Measurements from ENCODE around the gene FBXL7.

DNA sequence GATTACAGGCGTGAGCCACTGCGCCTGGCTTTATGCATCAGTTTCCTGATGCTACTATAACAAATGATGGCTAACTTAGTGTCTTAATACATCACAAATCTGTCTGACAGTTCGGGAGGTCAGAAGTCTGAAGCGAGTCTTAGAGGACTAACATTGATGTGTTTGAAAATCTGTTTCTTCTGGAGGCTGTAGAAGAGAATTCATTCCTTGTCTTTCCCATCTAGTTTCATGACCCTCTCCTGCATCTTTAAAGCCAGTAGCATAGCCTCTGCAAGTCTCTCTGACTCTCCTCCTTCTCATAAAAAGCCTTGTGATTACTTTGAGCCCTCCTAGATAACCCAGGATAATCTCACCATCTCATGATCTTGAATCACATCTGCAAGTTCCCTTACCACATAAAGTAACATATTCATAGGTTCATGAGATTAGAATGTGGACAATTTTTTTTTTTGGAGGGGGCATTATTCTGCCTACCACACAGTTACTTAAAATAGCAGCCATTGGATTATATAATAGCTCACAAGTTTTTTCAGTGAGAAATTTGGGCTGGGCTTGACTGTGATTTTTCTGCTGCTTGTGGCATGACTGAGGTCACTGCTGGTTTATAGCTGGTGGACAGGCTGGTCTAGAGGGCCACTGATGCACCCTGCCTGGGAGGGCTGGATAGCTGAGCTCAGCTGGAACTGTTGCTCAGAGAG is 134.8 kb downstream of the FBXL7 start:
- TF ChIP-seq, protein P1, sequence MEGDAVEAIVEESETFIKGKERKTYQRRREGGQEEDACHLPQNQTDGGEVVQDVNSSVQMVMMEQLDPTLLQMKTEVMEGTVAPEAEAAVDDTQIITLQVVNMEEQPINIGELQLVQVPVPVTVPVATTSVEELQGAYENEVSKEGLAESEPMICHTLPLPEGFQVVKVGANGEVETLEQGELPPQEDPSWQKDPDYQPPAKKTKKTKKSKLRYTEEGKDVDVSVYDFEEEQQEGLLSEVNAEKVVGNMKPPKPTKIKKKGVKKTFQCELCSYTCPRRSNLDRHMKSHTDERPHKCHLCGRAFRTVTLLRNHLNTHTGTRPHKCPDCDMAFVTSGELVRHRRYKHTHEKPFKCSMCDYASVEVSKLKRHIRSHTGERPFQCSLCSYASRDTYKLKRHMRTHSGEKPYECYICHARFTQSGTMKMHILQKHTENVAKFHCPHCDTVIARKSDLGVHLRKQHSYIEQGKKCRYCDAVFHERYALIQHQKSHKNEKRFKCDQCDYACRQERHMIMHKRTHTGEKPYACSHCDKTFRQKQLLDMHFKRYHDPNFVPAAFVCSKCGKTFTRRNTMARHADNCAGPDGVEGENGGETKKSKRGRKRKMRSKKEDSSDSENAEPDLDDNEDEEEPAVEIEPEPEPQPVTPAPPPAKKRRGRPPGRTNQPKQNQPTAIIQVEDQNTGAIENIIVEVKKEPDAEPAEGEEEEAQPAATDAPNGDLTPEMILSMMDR (IDR thresholded peaks at IDR 0.05), result no peak
- no peak for TF ChIP-seq POLR2AphosphoS5 (IDR thresholded peaks at IDR 0.05)
